Tibial artery (tissue), 4 donors: ENCODE measurements around the gene TNS3.
"Not testable (repeated sequence)": the region's sequence is repeated elsewhere in the genome, so short reads cannot be mapped to it uniquely, and the experiment has no call there.

Experiments used
- DNase-seq, 2 donors: peaks; one replicate each; pipeline ENCODE4 v3.0.0-alpha.2; 2019
- H3K27ac ChIP-seq, 2 donors: fragments of 200-600 bp; sonication (generic) in 1 of 2; 1 replicate in 1 of 2; 2 replicates in 1 of 2; pipeline ENCODE4 v1.5.1; 2018 to 2019; ENCODE audit warnings: mild to moderate bottlenecking in 1 of 2
- H3K27me3 ChIP-seq, 2 donors: fragments of 200-600 bp; sonication (generic) in 1 of 2; one replicate each; pipeline versions ENCODE4 v1.5.1 to v1.6.0; 2016 to 2019
- H3K36me3 ChIP-seq, 3 donors: fragments of 200-600 bp; sonication (generic) in 2 of 3; one replicate each; pipeline ENCODE4 v1.5.1; 2016 to 2019; ENCODE audit warnings: mild to moderate bottlenecking in 2 of 3
- H3K4me1 ChIP-seq, 4 donors: fragments of 200-600 bp; sonication (generic) in 2 of 4; 1 replicate in 3 of 4; 2 replicates in 1 of 4; pipeline ENCODE4 v1.5.1; 2016 to 2019
- H3K4me3 ChIP-seq, 2 donors: fragments of 200-600 bp; sonication (generic) in 1 of 2; 1 replicate in 1 of 2; 2 replicates in 1 of 2; pipeline ENCODE4 v1.5.1; 2018 to 2019; ENCODE audit warnings: mild to moderate bottlenecking in 2 of 2
- H3K9me3 ChIP-seq, 3 donors: fragments of 200-600 bp; sonication (generic) in 1 of 3; one replicate each; pipeline ENCODE4 v1.5.1; 2016 to 2019
- intact Hi-C: fragments of 100-400 bp; cut with DNase I; formaldehyde crosslinking; loops from one replicate; pipeline ENCODE4 v1.15.0; 2023; ENCODE audit warnings: low total_unique reads
- TF ChIP-seq, protein P1 (sequence below), 2 experiments: fragments of 200-600 bp in 1 of 2; fragments of 450-650 bp in 1 of 2; IDR thresholded peaks; one replicate each; pipeline ENCODE4 v1.5.1; 2017 to 2019; ENCODE audit warnings: antibody characterized with exemption in 2 of 2, mild to moderate bottlenecking in 1 of 2, moderate library complexity in 1 of 2

TNS3 gene

DNA sequence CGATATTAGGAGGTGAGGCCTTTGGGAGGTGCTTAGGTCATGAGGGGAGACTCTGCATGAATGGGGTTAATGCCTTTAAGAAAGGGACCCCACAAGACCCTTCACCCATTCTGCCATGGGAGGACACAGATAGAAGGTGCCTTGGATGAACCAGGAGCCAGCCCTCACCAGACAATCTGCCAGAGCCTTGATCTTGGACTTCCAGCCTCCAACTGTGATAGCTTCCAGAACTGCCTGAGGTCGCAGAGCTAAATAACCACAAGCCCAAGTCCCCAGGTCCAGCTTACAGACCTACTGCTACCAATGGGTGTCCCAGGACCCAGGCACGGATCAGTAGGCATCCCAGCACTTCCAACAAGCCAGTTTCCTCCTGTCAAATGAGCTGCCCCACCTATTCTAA, 37.5 kb downstream of the TNS3 start:
- no peaks in the 10 kb centered on the region for H3K27me3 ChIP-seq
- DNase-seq: no peak
- no peak overlapping the region for H3K27ac ChIP-seq
- no peaks in the 10 kb centered on the region for H3K36me3 ChIP-seq
- TF ChIP-seq, protein P1, sequence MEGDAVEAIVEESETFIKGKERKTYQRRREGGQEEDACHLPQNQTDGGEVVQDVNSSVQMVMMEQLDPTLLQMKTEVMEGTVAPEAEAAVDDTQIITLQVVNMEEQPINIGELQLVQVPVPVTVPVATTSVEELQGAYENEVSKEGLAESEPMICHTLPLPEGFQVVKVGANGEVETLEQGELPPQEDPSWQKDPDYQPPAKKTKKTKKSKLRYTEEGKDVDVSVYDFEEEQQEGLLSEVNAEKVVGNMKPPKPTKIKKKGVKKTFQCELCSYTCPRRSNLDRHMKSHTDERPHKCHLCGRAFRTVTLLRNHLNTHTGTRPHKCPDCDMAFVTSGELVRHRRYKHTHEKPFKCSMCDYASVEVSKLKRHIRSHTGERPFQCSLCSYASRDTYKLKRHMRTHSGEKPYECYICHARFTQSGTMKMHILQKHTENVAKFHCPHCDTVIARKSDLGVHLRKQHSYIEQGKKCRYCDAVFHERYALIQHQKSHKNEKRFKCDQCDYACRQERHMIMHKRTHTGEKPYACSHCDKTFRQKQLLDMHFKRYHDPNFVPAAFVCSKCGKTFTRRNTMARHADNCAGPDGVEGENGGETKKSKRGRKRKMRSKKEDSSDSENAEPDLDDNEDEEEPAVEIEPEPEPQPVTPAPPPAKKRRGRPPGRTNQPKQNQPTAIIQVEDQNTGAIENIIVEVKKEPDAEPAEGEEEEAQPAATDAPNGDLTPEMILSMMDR (IDR thresholded peaks at IDR 0.05): no peak
- no peaks in the 10 kb centered on the region for H3K9me3 ChIP-seq
- H3K4me1 ChIP-seq: peaks cover 0 to 35% (median 2%) of the 10 kb centered on the region in 4 donors
- intact Hi-C loops: no loop called here
- H3K4me3 ChIP-seq: no peak overlapping the region

DNA sequence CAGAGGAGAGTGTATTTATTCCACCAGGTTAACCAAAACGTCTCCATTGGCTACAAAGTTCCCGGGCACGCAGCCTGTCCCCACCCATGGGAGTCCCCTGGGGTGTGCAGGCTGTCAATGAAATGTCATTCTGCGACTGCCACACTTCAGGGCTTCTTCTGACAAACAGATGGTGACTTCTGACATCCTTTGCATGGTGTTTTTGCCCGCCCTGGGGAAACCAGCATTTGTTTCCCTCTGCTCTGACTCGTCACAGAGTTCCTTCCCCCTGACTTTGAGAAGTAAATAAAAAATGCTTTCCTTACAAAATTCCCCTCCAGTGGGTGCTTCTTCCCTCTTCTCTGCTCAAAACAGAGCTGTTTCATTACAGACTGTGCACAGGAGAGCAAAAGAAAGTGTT, 38.2 kb downstream of the TNS3 start:
- no peak for DNase-seq
- intact Hi-C loops: no loop called here
- TF ChIP-seq, protein P1 (IDR thresholded peaks at IDR 0.05): no peak
- no peak overlapping the region for H3K27ac ChIP-seq
- H3K4me1 ChIP-seq: peaks cover 0 to 40% (median 2%) of the 10 kb centered on the region in 4 donors
- H3K4me3 ChIP-seq: no peak overlapping the region
- no peaks in the 10 kb centered on the region for H3K27me3 ChIP-seq
- no peaks in the 10 kb centered on the region for H3K36me3 ChIP-seq
- H3K9me3 ChIP-seq: no peaks in the 10 kb centered on the region

- Histone ChIP-seq H3K27me3 (no peaks in the 10 kb centered on the region), H3K36me3 (no peaks in the 10 kb centered on the region), H3K4me3 (no peak overlapping the region), H3K27ac (no peak overlapping the region), H3K4me1 (peaks cover 0 to 39% (median 5%) of the 10 kb centered on the region in 4 donors), H3K9me3 (no peaks in the 10 kb centered on the region)
- no peak for DNase-seq
- intact Hi-C loops: no loop called here
- TF ChIP-seq, protein P1 (IDR thresholded peaks at IDR 0.05): no peak
Measured at GRCh38 chr7:47543056-47543455, 38.9 kb downstream of the TNS3 start.

DNA sequence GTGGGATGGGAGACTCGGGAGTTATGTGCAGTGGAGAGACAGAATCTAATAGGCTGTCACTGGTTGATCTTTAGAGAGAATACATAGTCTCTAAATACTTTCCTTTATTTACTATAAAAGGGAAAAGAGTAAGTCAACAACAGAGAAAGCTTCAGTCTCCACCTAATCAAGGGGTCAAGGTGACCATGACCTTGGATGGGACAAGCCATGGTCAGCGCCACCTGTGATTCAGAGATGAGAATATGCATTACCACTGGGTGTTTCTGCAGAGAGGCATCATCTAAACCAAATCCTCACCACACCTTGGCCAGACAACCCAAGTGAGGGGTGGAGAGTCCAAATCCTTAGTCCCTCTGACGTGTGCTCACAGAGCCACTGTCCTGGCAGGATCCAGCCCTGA, 39.9 kb downstream of the TNS3 start:
- TF ChIP-seq, protein P1 (IDR thresholded peaks at IDR 0.05): no peak
- no peaks in the 10 kb centered on the region for H3K27me3 ChIP-seq
- H3K27ac ChIP-seq: no peak overlapping the region
- H3K4me1 ChIP-seq: peaks cover 0 to 40% (median 9%) of the 10 kb centered on the region in 4 donors
- no peaks in the 10 kb centered on the region for H3K36me3 ChIP-seq
- intact Hi-C loops: no loop called here
- DNase-seq: no peak
- H3K4me3 ChIP-seq: no peak overlapping the region
- H3K9me3 ChIP-seq: no peaks in the 10 kb centered on the region

DNA sequence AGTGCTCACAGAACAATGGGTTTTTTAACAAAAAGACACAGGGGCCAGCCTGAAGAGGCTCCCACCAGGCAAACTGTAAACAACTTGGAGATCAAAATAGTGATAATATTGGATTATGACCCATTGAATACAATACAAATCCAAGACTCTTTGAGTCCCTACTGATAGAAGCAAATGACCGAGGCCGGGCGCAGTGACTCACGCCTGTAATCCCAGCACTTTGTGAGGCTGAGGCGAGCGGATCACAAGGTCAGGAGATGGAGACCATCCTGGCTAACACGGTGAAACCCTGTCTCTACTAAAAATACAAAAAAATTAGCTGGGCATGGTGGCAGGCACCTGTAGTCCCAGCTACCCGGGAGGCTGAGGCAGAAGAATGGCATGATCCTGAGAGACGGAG, 40.4 kb downstream of the TNS3 start:
- H3K9me3 ChIP-seq, H3K27me3 ChIP-seq, H3K4me3 ChIP-seq, H3K27ac ChIP-seq, H3K36me3 ChIP-seq, intact Hi-C loops, DNase-seq: not testable (repeated sequence)
- peaks cover 0 to 45% (median 12%) of the 10 kb centered on the region in 4 donors for H3K4me1 ChIP-seq

DNA sequence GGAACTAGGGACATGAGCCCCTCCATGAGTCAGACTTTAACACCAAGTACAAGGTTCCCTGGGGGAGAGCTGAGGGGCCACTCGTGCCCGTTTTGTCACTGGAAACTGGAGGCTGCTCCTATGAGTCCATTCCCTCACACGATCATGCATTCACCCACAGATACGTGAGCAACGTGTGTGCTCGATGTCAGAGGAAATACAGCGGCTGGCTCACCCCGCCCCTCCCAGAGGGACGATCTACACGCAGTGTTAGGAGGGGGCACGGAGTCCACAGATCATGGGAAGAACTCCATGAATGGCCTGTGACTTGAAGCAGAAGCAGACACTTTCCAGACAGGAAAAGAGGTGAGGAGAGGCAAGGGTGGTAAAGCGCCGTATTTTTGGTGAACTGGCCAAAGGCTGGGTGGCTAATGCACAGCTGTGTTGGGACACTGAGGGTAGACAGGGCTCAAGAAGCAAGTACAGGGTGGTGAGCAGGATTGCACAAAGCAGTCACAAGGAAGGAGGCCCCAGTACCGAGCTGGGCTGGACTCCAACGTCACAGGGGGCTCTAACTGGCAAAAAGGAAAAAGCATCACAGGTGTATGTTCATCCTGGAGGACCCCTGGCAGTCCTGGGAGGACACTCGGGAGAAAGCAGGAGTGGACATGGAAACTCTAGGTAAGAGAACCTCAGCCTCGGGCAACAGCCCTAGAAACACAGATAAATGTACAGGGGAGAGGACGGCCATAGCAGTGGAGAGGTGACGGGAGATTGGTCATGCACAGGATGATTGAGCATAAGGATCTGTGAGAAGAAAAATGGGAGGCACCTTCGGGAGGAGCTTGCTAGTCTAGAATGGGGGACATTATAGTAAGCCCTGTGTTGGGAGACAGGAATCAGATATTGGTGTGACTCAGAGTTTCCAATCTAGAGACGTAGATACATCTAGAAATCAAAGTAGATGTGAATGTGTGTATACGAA, 41.2 kb downstream of the TNS3 start:
- peaks cover 0 to 49% (median 16%) of the 10 kb centered on the region in 4 donors for H3K4me1 ChIP-seq

More for the DNA sequence above, 41.2 kb downstream of the TNS3 start:
- TF ChIP-seq, protein P1 (IDR thresholded peaks at IDR 0.05): no peak
- intact Hi-C loops: no loop called here
- no peak overlapping the region for H3K27ac ChIP-seq
- H3K4me3 ChIP-seq: no peak overlapping the region
- no peaks in the 10 kb centered on the region for H3K9me3 ChIP-seq
- no peaks in the 10 kb centered on the region for H3K27me3 ChIP-seq
- DNase-seq: no peak
- no peaks in the 10 kb centered on the region for H3K36me3 ChIP-seq
